Calu3 (cell line): ENCODE measurements around the gene SAP130. TPM values are rescaled to one million over a fixed set of nuclear protein-coding genes. Genes with fewer than 3 reads are reported as not detected.

ENCODE experiments used
- BruUV-seq: library from RNA; stranded (reverse); fragments of 400-500 nt; replicated peaks from 2 replicates; lab custom pipeline; 2021; lab: Mats Ljungman, UMichigan
- CTCF ChIA-PET: fragments of 300-600 bp; sonication (Branson Sonifier 250); formaldehyde crosslinking; loops from one replicate; lab custom pipeline; 2022; ENCODE audit warnings: antibody characterized with exemption; lab: Charles Lee
- DNase-seq: peaks from one replicate; pipeline ENCODE4 v3.0.0; 2022
- H3K27ac Mint-ChIP-seq: one replicate; pipeline ENCODE4 v1.8.0; 2022; ENCODE audit warnings: mixed read lengths; ENCODE audit not compliant: unreplicated experiment
- H3K27me3 Mint-ChIP-seq: one replicate; pipeline ENCODE4 v1.8.0; 2022; ENCODE audit warnings: mixed read lengths; ENCODE audit not compliant: unreplicated experiment
- H3K36me3 Mint-ChIP-seq: one replicate; pipeline ENCODE4 v1.8.0; 2022; ENCODE audit warnings: mild to moderate bottlenecking, moderate library complexity, mixed read lengths; ENCODE audit not compliant: insufficient read depth, unreplicated experiment
- H3K4me1 Mint-ChIP-seq: one replicate; pipeline ENCODE4 v1.8.0; 2022; ENCODE audit warnings: mild to moderate bottlenecking, low read depth, mixed read lengths; ENCODE audit not compliant: unreplicated experiment
- H3K4me3 Mint-ChIP-seq: one replicate; pipeline ENCODE4 v1.8.0; 2022; ENCODE audit warnings: mild to moderate bottlenecking, low read depth, moderate library complexity, mixed read lengths; ENCODE audit not compliant: unreplicated experiment
- H3K9me3 Mint-ChIP-seq: one replicate; pipeline ENCODE4 v1.8.0; 2022; ENCODE audit warnings: low read depth, mixed read lengths; ENCODE audit not compliant: unreplicated experiment
- intact Hi-C: fragments of 100-400 bp; cut with micrococcal nuclease; formaldehyde crosslinking; loops from one replicate; pipeline ENCODE4 v1.10.0; 2022; ENCODE audit not compliant: unreplicated experiment
- total RNA-seq: library from RNA; stranded (reverse); gene quantifications from 2 replicates; pipeline ENCODE4 v1.2.3, GENCODE V29; 2022
- TF ChIP-seq, protein P1 (sequence below): fragments of 200-600 bp; IDR thresholded peaks from one replicate; pipeline ENCODE4 v1.8.0; 2022; ENCODE audit warnings: antibody characterized with exemption; ENCODE audit not compliant: unreplicated experiment

SAP130 gene
- total RNA-seq, 1 experiment from 2014 or later = 29.7 TPM

- no peak overlapping the region for H3K4me3 Mint-ChIP-seq
- H3K27me3 Mint-ChIP-seq = no peaks in the 10 kb centered on the region
- H3K4me1 Mint-ChIP-seq = no peaks in the 10 kb centered on the region
- H3K27ac Mint-ChIP-seq = no peak overlapping the region
- BruUV-seq = no TSS peak
- intact Hi-C loops = no loop called here
- no peak for DNase-seq
- no peaks in the 10 kb centered on the region for H3K9me3 Mint-ChIP-seq
- H3K36me3 Mint-ChIP-seq = peaks cover 7% of the 10 kb centered on the region
- TF ChIP-seq, protein P1, sequence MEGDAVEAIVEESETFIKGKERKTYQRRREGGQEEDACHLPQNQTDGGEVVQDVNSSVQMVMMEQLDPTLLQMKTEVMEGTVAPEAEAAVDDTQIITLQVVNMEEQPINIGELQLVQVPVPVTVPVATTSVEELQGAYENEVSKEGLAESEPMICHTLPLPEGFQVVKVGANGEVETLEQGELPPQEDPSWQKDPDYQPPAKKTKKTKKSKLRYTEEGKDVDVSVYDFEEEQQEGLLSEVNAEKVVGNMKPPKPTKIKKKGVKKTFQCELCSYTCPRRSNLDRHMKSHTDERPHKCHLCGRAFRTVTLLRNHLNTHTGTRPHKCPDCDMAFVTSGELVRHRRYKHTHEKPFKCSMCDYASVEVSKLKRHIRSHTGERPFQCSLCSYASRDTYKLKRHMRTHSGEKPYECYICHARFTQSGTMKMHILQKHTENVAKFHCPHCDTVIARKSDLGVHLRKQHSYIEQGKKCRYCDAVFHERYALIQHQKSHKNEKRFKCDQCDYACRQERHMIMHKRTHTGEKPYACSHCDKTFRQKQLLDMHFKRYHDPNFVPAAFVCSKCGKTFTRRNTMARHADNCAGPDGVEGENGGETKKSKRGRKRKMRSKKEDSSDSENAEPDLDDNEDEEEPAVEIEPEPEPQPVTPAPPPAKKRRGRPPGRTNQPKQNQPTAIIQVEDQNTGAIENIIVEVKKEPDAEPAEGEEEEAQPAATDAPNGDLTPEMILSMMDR = no peak
- CTCF ChIA-PET = no interaction called here
These were observed 73.0 kb downstream of the SAP130 start for GRCh38 chr2:127954857-127955256.

- no peak overlapping the region for H3K4me3 Mint-ChIP-seq
- no peak for DNase-seq
- TF ChIP-seq, protein P1 = no peak
- intact Hi-C loops = no loop called here
- no peaks in the 10 kb centered on the region for H3K27me3 Mint-ChIP-seq
- CTCF ChIA-PET = no interaction called here
- H3K4me1 Mint-ChIP-seq = no peaks in the 10 kb centered on the region
- no TSS peak for BruUV-seq
- peaks cover 11% of the 10 kb centered on the region for H3K36me3 Mint-ChIP-seq
- no peaks in the 10 kb centered on the region for H3K9me3 Mint-ChIP-seq
- no peak overlapping the region for H3K27ac Mint-ChIP-seq
These were observed 74.0 kb downstream of the SAP130 start for GRCh38 chr2:127953849-127954248.

DNA sequence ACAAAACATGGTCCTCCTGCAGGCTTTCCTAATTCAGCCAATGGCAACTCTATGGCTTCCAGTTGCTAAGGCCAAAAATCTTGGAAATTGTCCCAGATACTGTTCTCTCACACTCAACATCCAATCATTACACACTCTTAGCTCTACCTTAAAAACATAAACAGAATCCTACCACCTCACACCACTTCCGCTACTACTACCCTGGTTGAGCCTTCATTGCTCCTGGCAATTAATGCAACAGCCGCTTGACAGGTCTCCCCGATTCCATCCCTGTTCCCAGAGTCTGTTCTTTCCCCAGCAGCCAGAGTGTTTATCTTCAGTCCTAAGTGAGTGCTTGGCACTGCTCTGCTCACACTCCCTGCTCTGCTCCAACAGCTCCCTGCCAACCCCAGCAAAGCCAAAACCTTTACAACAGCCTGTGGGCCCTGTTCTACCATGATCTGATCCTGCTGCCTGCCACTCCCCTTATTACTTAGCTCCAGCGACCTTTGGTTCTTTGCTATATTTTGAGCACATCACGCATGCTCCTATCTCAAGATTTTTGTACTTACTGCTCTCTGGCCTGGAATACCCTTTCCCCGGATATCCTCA is 74.6 kb downstream of the SAP130 start:
- no TSS peak for BruUV-seq
- H3K4me1 Mint-ChIP-seq = no peaks in the 10 kb centered on the region
- DNase-seq = no peak
- H3K9me3 Mint-ChIP-seq = no peaks in the 10 kb centered on the region
- no peak overlapping the region for H3K4me3 Mint-ChIP-seq
- CTCF ChIA-PET = no interaction called here
- TF ChIP-seq, protein P1 = no peak
- H3K27ac Mint-ChIP-seq = no peak overlapping the region
- intact Hi-C loops = no loop called here
- H3K36me3 Mint-ChIP-seq = peaks cover 12% of the 10 kb centered on the region
- no peaks in the 10 kb centered on the region for H3K27me3 Mint-ChIP-seq

GRCh38 chr2:127951026-127951425 is 76.8 kb downstream of the SAP130 start:
- Mint-ChIP-seq H3K27me3 (no peaks in the 10 kb centered on the region), H3K36me3 (peaks cover 22% of the 10 kb centered on the region), H3K4me3 (no peak overlapping the region), H3K9me3 (no peaks in the 10 kb centered on the region), H3K27ac (no peak overlapping the region), H3K4me1 (no peaks in the 10 kb centered on the region)
- no peak for DNase-seq
- TF ChIP-seq, protein P1 = no peak
- CTCF ChIA-PET = interaction anchor here (0.6 kb wide), 1 partner anchor 63 kb away, joined by 10 read pairs; no protein-coding TSS in a partner anchor
- intact Hi-C loops = no loop called here
- BruUV-seq = no TSS peak
